Fibroblast of skin of left biceps (primary cell): Measurements from ENCODE around the gene CYP2S1.
"Not testable (repeated sequence)": the region's sequence is repeated elsewhere in the genome, so short reads cannot be mapped to it uniquely, and the experiment has no call there.

Source experiments
- DNase-seq, 2 experiments: peaks; one replicate each; pipeline ENCODE4 v3.0.0-alpha.2; 2013; ENCODE audit warnings: low read depth in 2 of 2

The CYP2S1 gene

GRCh38 chr19:41192574-41193429, at the start of gene CYP2S1:
Gene CYP2S1 (plus strand): TSS chr19:41193219. CDS start chr19:41193265, 46 bp downstream.
- no peak for DNase-seq

GRCh38 chr19:41144403-41144802, 48.6 kb upstream of the CYP2S1 start:
- DNase-seq = peak; percentile 31 to 32

- no peak for DNase-seq
Observed at GRCh38 chr19:41149831-41150230, 43.2 kb upstream of the CYP2S1 start.

GRCh38 chr19:41150986-41151385, 42.0 kb upstream of the CYP2S1 start:
- DNase-seq = not testable (repeated sequence)

- no peak for DNase-seq
Observed at GRCh38 chr19:41154060-41154459, 39.0 kb upstream of the CYP2S1 start.

- DNase-seq = no peak
Observed at GRCh38 chr19:41156207-41156606, 36.8 kb upstream of the CYP2S1 start.

- DNase-seq = no peak
Observed at GRCh38 chr19:41159881-41160280, 33.1 kb upstream of the CYP2S1 start.

GRCh38 chr19:41161903-41162302, 31.1 kb upstream of the CYP2S1 start:
- DNase-seq = no peak

- DNase-seq = no peak
Observed at GRCh38 chr19:41166944-41167804, 25.8 kb upstream of the CYP2S1 start.

- DNase-seq = no peak
Observed at GRCh38 chr19:41172297-41173164, 20.5 kb upstream of the CYP2S1 start.

- no peak for DNase-seq
Observed at GRCh38 chr19:41174297-41174928, 18.6 kb upstream of the CYP2S1 start.

- peak; percentile 37 to 42 for DNase-seq
Observed at GRCh38 chr19:41175801-41176777, 16.9 kb upstream of the CYP2S1 start.

GRCh38 chr19:41180173-41180572, 12.8 kb upstream of the CYP2S1 start:
- not testable (repeated sequence) for DNase-seq

GRCh38 chr19:41186971-41187883, 5.8 kb upstream of the CYP2S1 start:
- DNase-seq = no peak

- DNase-seq = no peak
Observed at GRCh38 chr19:41187884-41188279, 5.1 kb upstream of the CYP2S1 start.

GRCh38 chr19:41189425-41190065, 3.5 kb upstream of the CYP2S1 start:
- DNase-seq = no peak

GRCh38 chr19:41193430-41194156, 574 bp downstream of the CYP2S1 start:
- no peak for DNase-seq

- DNase-seq = no peak
Observed at GRCh38 chr19:41194157-41194552, 1.1 kb downstream of the CYP2S1 start.
